ENCODE data around the gene SENP6.

DNA sequence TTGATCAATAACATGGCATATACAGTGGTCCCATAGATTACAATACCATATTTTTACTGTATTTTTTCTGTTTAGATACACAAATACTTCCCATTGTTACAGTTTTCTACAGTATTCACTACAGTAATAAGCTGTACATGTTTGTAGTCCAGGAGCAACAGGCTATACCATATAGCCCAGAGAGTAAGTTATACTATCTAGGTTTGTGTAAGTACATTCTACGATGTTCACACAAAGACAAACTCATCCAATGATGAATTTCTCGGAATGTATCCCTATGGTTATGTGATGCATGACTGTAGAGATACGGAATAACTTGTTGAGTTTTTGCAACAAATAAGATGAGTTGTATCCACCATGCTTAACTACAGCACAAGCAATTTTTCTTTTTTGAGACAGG is 143.7 kb downstream of the SENP6 start:
- TF ChIP-seq, protein P1, sequence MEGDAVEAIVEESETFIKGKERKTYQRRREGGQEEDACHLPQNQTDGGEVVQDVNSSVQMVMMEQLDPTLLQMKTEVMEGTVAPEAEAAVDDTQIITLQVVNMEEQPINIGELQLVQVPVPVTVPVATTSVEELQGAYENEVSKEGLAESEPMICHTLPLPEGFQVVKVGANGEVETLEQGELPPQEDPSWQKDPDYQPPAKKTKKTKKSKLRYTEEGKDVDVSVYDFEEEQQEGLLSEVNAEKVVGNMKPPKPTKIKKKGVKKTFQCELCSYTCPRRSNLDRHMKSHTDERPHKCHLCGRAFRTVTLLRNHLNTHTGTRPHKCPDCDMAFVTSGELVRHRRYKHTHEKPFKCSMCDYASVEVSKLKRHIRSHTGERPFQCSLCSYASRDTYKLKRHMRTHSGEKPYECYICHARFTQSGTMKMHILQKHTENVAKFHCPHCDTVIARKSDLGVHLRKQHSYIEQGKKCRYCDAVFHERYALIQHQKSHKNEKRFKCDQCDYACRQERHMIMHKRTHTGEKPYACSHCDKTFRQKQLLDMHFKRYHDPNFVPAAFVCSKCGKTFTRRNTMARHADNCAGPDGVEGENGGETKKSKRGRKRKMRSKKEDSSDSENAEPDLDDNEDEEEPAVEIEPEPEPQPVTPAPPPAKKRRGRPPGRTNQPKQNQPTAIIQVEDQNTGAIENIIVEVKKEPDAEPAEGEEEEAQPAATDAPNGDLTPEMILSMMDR (IDR thresholded peaks at IDR 0.05 in 4 of 5, conservative IDR thresholded peaks at IDR 0.05 in 1 of 5), result no peak
- TF ChIP-seq POLR2A (IDR thresholded peaks at IDR 0.05), result no peak

Data from gastrocnemius medialis (tissue), 4 donors.